HG02571 (cell line): Measurements from ENCODE around the gene COL5A1.
"Not testable (repeated sequence)": the region's sequence is repeated elsewhere in the genome, so short reads cannot be mapped to it uniquely, and the experiment has no call there.

Source experiments
- ATAC-seq: cut with Tn5 transposase; IDR thresholded peaks from one replicate; pipeline ENCODE4 v1.9.1; 2021; ENCODE audit warnings: mild to moderate bottlenecking, moderate library complexity; ENCODE audit not compliant: unreplicated experiment

COL5A1 gene

GRCh38 chr9:134637696-134638501, 3.7 kb upstream of the COL5A1 start:
- no peak for ATAC-seq

GRCh38 chr9:134638502-134639090, 3.0 kb upstream of the COL5A1 start:
- no peak for ATAC-seq

DNA sequence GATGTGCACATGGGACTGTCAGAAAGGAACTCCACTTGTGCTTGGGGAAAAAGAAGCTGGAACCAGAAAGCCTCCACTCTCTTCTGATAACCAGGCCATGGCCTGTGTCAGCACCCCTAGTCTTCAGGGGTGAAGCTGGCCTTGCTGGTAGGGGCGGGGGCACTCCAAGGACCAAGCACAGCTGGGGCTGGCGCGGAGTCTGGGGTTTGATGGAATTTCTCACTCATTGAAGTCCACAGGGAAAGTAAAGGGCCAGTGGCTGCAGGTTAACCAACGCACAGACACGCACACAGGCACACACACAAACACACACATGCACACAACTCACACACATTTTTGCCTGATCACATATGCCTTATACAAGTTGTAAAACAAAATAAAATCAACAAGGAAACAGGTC, 1.6 kb upstream of the COL5A1 start:
- ATAC-seq = no peak

DNA sequence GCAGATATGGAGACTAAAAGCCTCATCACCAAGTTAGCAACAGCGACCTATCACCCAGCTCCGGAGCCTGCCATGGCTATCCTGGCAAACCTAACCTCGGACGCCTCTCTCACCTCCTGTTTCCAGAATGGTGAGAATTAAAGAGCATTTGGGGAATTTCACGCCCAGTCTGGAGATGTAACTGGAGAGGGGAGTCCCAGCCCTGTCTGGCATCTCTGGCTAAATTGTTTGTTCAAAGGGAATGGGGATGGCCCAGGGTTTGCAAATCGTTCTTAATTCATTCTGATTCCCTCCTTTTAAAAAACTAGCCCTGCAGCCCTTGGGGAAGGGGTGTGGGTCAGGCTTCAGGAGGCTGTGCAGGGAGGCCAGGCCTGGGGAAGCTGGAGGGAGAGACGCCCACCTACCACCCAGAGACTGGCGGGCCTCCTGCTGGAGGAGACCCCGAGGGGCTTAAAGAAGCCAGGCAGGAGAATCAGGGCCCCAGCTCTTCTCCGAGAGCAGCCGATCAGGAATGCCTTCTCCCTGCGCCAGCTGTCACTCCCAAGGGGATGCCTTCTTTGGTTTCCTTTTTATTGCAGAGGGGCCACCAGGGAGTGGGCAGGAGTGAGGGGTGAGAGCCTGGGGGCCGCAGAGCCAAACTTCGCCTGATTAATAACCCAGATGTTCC, 964 bp upstream of the COL5A1 start:
- ATAC-seq = no peak

- no peak for ATAC-seq
These were observed 384 bp downstream of the COL5A1 start for GRCh38 chr9:134641990-134642384.

GRCh38 chr9:134642385-134643181, 980 bp downstream of the COL5A1 start:
- no peak for ATAC-seq

DNA sequence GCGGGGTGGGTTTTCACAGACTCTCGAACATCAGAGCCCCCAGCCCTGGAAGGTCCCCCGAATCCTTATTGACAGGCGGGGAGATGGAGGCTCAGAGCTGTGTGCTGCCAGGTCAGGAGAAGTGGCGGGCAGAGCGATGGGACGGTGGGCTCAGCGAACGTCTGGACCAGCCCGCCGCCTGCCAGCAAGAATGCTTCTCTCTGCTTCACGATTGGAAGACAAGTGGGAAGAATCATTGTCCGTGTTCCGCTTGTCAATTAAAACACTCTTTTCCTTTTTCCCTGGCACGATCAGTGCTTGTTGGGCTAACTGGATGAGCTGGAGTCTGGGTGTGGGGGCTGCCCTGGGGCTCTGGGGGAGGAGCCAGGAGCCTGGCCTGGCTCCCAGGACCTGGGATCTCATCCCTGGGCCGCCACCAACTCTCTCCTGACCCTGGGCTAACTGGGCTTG, 1.6 kb downstream of the COL5A1 start:
- no peak for ATAC-seq

- ATAC-seq = not testable (repeated sequence)
These were observed 2.8 kb downstream of the COL5A1 start for GRCh38 chr9:134644401-134644724.

DNA sequence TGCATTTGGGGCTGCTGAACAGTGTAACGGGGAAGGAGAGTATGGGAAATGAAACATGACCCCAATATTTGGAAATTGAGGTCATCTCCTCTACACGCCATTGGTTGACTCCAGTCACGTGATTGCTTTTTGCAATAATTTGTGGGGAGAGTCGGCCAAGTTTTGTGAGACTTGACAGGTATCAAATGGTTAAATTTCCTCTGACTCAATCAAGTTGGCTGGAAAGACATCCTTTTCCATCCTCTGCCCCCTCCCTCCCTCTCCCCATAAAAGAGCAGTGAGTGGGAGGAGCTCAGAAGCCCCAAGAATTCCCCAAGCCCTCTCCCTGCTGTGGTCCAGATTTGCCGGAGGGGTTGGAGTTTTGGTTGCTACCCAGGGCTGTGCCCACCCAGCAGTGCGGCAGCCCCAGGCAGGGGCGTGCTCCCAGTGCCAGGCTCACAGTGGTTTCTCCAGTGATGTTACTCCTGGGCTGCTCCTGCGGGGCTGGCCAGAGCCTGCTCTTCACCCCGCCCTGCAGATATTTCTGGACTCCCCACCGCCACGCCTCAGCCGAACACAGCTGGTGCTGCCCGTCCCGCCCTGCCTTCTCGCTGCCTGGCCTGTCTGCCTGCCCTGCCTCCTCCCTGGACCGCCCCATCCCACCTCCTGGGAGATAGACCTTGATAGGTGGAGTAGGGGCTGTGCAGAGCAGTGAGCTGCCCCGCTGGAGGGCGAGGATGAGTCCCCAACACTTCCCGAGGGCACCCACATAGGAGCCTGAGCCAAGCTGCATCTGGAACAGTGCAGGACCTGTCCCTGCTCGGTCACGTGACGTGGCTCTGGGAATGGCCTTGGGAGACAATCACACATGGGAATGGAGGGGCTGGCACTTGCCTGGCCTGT, 3.4 kb downstream of the COL5A1 start:
- ATAC-seq = no peak

GRCh38 chr9:134645607-134646365, 4.2 kb downstream of the COL5A1 start:
- no peak for ATAC-seq

- ATAC-seq = no peak
These were observed 5.9 kb downstream of the COL5A1 start for GRCh38 chr9:134647359-134648080.

- no peak for ATAC-seq
These were observed 7.3 kb downstream of the COL5A1 start for GRCh38 chr9:134648701-134649530.

DNA sequence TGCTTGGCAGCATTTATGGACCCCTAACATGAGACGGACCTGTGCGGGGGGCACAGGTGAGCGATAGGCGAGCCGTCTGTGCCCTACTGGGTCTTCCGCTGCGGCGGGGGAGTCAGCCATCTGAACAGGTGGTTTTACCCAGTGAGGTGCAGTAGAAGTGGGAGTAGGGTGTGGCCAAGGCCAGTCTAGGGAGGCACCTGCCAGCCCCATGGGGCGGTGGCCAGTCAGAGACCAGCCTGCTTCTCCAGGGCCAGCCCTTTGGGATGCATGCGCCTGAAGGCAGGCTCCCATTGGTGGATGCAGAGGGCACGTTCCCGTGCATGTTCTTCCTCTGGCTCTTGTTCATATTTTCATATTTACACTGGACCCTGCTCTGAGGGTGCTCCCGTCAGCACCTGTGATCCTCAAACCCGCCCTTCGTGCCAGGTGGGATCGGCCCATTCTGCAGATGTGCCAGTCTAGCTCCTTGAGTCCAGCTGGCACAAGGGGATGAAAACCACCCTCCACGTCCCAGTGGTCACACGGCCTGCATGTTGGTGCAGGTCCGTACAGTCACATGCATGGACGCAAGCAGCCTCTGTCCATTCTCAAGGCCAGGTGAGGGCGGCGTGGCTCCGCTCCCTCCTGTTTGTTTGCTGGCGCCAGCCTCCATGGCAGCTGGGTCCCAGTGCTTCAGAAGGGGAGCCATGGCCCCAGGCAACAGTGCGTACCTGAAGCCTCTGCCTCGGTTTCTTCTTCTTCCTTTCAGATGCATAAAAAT, 9.0 kb downstream of the COL5A1 start:
- no peak for ATAC-seq

- no peak for ATAC-seq
These were observed 9.8 kb downstream of the COL5A1 start for GRCh38 chr9:134651226-134651905.

DNA sequence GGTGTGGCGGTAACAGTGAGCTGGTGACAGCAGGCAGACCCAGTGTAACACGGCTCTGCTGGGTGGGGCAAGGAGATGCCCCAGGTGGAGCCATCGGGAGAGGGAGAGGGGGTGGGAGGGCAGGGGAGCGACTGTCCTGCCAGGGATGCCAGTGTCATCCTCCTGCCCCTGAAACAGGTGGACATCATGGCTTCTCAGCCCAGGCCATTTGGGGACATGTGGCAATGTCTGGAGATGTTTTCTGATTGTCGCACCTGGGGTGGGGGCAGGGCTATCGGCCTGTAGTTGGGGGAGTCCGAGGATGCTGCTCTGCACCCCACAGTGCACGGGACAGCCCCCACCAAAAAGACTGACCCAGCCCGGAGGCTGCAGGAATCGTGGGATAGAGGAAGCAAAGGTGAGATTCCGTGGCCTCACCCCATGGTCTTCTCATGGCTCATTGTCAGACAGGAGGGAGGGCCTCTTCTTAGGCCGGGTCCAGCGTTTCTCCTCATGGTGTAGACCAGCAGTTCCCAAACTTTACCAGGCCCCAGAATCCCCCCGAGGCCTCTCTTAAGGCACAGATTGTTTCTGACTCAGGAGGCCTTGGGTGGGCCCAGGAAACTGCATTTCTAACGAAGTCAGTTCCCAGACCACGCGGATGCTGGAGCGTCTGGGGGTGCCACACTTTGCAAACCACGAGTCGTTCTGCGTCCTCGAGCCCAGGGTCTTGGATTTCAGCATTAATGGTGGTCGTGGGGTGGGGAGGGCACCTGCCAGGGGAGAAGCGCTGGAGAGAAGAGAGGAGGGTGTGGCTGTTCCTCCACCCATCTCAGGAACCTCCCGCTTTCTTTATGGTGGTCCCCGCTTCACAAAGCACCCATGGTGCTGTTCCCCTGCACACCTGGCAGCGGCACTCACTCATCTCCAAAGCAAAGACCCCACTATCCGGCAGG, 11.0 kb downstream of the COL5A1 start:
- no peak for ATAC-seq
